HL-60/S4 (cell line): ENCODE measurements around the gene FOXJ3.

Source experiments
- in situ Hi-C: fragments of 300-500 bp; cut with MboI; formaldehyde crosslinking; loops from 2 replicates; pipeline ENCODE4 v1.14.3; 2022; ENCODE audit warnings: low sequenced_read_pairs

FOXJ3 gene

DNA sequence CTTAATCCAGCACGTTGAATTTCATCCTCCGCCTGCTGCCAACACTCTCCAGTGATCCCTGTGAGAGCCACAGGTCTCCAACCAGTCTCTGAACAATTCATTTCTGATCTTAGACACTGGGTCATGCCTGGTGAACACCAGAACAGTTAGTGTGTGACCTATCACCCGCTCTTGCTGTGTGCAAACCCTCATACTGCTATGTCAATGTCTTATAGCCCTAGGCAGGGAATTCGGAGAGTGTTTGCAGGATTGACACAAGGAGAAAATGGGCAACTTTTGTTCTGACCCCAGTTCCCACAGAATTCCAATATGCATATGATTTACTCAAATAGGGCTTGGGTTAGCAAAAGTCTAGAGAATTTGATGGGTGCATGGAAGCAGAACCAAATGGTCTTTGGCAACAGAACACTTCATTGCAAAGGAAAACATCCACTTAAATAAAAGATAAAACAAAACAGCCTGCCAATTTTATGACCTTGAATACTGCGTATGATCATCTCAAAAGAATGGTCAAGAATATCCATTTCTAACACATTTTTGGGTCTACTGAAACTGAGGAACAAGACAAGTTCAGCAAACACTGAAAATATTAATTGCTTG lies 204.9 kb downstream of the FOXJ3 start:
- in situ Hi-C loops = no loop called here

DNA sequence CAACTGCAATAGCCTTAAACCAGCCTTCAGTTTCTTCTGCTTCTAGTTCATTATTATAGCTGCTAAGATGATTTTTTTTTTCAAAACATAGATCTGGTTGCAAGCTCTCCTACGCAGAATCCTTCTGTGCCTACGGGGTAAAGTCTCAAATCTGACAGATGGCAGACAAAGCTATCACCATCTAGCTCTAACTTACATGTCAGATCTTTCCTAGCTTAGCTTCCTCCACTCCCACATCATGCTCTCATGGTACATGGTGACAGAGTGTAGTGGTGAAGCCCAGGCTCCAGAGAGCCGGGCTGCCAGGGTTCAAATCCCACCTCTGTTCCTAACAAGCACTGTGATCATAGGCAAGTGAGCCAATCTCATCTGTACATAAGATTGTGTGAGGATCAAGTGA lies 206.1 kb downstream of the FOXJ3 start:
- in situ Hi-C loops = no loop called here

DNA sequence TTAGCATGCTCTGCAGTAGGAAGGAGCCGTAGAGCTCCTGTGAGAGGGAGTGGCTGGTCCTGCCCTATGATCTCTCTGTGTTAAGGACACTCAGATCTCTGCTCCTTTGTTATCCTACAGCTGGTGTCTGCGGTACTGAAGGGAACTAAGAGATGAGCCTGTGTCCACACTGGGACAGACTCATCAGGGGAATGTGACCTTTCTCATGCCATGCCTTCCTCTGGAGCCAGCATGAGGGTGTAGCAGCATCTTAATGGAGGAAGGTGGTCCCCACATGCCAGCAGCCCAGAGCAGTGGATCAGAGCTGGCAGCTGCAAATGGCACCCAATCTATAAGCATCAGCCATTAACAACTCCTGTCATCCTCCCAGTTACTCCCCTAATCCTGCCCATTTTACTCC lies 206.5 kb downstream of the FOXJ3 start:
- in situ Hi-C loops = no loop called here

DNA sequence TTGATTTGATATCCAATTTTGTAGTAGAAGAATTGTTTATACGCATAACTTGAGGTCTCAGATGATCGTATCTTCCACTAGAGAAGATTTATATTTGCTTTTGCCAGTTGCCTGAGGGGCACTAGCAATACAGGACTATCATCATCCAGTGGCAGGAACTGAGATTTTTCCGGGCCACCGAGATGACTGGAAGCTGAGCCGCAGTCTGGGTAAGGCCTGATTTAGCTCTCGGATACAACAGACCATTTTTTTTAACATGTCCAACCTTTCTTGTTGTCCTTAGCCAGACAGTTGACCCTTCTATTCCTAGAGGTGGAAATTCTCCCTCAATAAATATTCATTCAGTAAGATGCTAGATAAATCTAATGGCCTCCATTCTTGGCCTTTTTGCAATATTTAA lies 207.3 kb downstream of the FOXJ3 start:
- in situ Hi-C loops = no loop called here
